Endothelial cell of umbilical vein (primary cell): ENCODE results near the gene CIROP. TPM values are rescaled to one million over a fixed set of nuclear protein-coding genes. Genes with fewer than 3 reads are reported as not detected.

Experiments used
- BruUV-seq: library from RNA; stranded (reverse); fragments of 400-500 nt; replicated peaks from 2 replicates; lab custom pipeline; 2021; lab: Mats Ljungman, UMichigan
- CTCF ChIA-PET: fragments of 300-600, 350-600 bp; sonication (Branson Sonifier 250); formaldehyde crosslinking; loops from one replicate; lab custom pipeline; 2021; ENCODE audit warnings: antibody characterized with exemption, inconsistent platforms; lab: Charles Lee
- POLR2A ChIA-PET: fragments of 300-600, 350-600 bp; sonication (Branson Sonifier 250); formaldehyde crosslinking; loops from one replicate; lab custom pipeline; 2021; ENCODE audit warnings: antibody characterized with exemption, inconsistent platforms; lab: Charles Lee
- DNase-seq: peaks from one replicate; pipeline ENCODE4 v3.0.0-alpha.2; 2011; ENCODE audit warnings: low read depth, low spot score
- FAIRE-seq: peaks from 2 replicates; lab custom pipeline; 2011; peaks lifted over from hg19 to GRCh38; lab: Jason Lieb, UNC
- H2AFZ ChIP-seq: 2 replicates; pipeline ENCODE4 v1.6.0; 2012; ENCODE audit warnings: low read depth, low read length, control low read depth, inconsistent platforms
- H3K27ac ChIP-seq: 2 replicates; pipeline ENCODE4 v1.5.1; 2011; ENCODE audit warnings: low read depth, mild to moderate bottlenecking, control low read depth, low read length, moderate library complexity; ENCODE audit not compliant: insufficient read depth
- H3K27me3 ChIP-seq, 2 experiments: 2 replicates each; pipeline versions ENCODE4 v1.6.0 to v1.6.1; 2011; ENCODE audit warnings: low read length in 2 of 2, mixed read lengths in 1 of 2; ENCODE audit not compliant: control insufficient read depth in 2 of 2, insufficient read depth in 2 of 2
- H3K36me3 ChIP-seq, 2 experiments: 2 replicates in 1 of 2; 3 replicates in 1 of 2; pipeline ENCODE4 v1.5.1; 2011; ENCODE audit warnings: low read length in 2 of 2, mild to moderate bottlenecking in 1 of 2, moderate library complexity in 1 of 2; ENCODE audit not compliant: control insufficient read depth in 2 of 2, insufficient read depth in 2 of 2; ENCODE audit errors: extremely low read depth in 1 of 2
- H3K4me1 ChIP-seq: 3 replicates; pipeline ENCODE4 v1.5.1; 2011; ENCODE audit warnings: mild to moderate bottlenecking, low read length; ENCODE audit not compliant: control insufficient read depth, insufficient read depth; ENCODE audit errors: extremely low read depth
- H3K4me2 ChIP-seq: 2 replicates; pipeline ENCODE4 v1.6.1; 2011; ENCODE audit warnings: low read length, control low read depth, mixed read lengths; ENCODE audit not compliant: insufficient read depth
- H3K4me3 ChIP-seq, 3 experiments: fragments of 200-600 bp in 1 of 3; sonication (generic), shearing (Covaris generic) in 1 of 3; replicated peaks in 1 of 3; 2 replicates each; pipeline ENCODE4 v1.5.1; 2011 to 2016; ENCODE audit warnings: control low read depth in 3 of 3, low read length in 3 of 3, mild to moderate bottlenecking in 2 of 3, inconsistent platforms in 1 of 3, low read depth in 1 of 3, moderate library complexity in 1 of 3; ENCODE audit not compliant: insufficient read depth in 1 of 3
- H3K79me2 ChIP-seq: 2 replicates; pipeline ENCODE4 v1.6.0; 2012; ENCODE audit warnings: low read length, inconsistent platforms; ENCODE audit not compliant: control insufficient read depth, insufficient read depth
- H3K9ac ChIP-seq: replicated peaks from 2 replicates; pipeline ENCODE3; 2011; ENCODE audit warnings: low read length, control low read depth; ENCODE audit not compliant: insufficient read depth; ENCODE audit errors: extremely low read depth
- H3K9me1 ChIP-seq: replicated peaks from 3 replicates; pipeline ENCODE4 v1.6.0; 2011; ENCODE audit warnings: mild to moderate bottlenecking, low read length; ENCODE audit not compliant: control insufficient read depth, insufficient read depth; ENCODE audit errors: extremely low read depth
- H3K9me3 ChIP-seq: replicated peaks from 2 replicates; pipeline ENCODE4 v1.5.1; 2012; ENCODE audit warnings: low read length, inconsistent platforms; ENCODE audit not compliant: control insufficient read depth, insufficient read depth
- H4K20me1 ChIP-seq: replicated peaks from 2 replicates; pipeline ENCODE3; 2011; ENCODE audit warnings: mild to moderate bottlenecking, low read length; ENCODE audit not compliant: control insufficient read depth, insufficient read depth; ENCODE audit errors: extremely low read depth
- EZH2 ChIP-seq: IDR thresholded peaks from 2 replicates; pipeline ENCODE4 v1.6.1; 2012; ENCODE audit warnings: borderline replicate concordance, low read depth, mild to moderate bottlenecking, moderate library complexity, low read length, inconsistent platforms; ENCODE audit not compliant: severe bottlenecking
- FOS ChIP-seq: IDR thresholded peaks from 2 replicates; pipeline ENCODE4 v1.6.1; 2011; ENCODE audit warnings: mild to moderate bottlenecking, low read length, moderate library complexity, borderline replicate concordance; ENCODE audit not compliant: insufficient read depth
- GATA2 ChIP-seq: IDR thresholded peaks from 2 replicates; pipeline ENCODE4 v1.7.0; 2011; ENCODE audit warnings: low read depth, mild to moderate bottlenecking, moderate library complexity, mixed read lengths, low read length; ENCODE audit not compliant: insufficient read length, insufficient read depth
- JUN ChIP-seq: IDR thresholded peaks from 2 replicates; pipeline ENCODE4 v1.6.1; 2011; ENCODE audit warnings: borderline replicate concordance, low read depth; ENCODE audit not compliant: insufficient read length, insufficient read depth
- MYC ChIP-seq: IDR thresholded peaks from one replicate; pipeline ENCODE4 v1.6.1; 2011; ENCODE audit warnings: mild to moderate bottlenecking, low read depth, low read length
- POLR2A ChIP-seq: IDR thresholded peaks from 2 replicates; pipeline ENCODE4 v1.6.1; 2012; ENCODE audit warnings: low read depth, mild to moderate bottlenecking, control low read depth, low read length
- POLR2AphosphoS5 ChIP-seq: IDR thresholded peaks from 2 replicates; pipeline ENCODE4 v1.6.1; 2012; ENCODE audit warnings: low read depth, mild to moderate bottlenecking, control low read depth, low read length, moderate library complexity; ENCODE audit not compliant: insufficient read depth
- dilution Hi-C: fragments of 300-500 bp; cut with MboI; formaldehyde crosslinking; loops from one replicate; pipeline ENCODE4 v1.15.0; 2019; ENCODE audit warnings: low sequenced_read_pairs; ENCODE audit not compliant: extremely low pct_ligation_motif_present
- intact Hi-C: fragments of 100-400 bp; cut with micrococcal nuclease; formaldehyde crosslinking; loops from one replicate; pipeline ENCODE4 v1.10.0; 2022
- polyA plus RNA-seq, 4 experiments: library from polyadenylated mRNA; depleted of rRNA in 3 of 4; stranded (reverse) in 3 of 4; unstranded in 1 of 4; fragments of >200 nt; gene quantifications; 2 replicates each; pipeline versions ENCODE4 v1.2.1 to v1.2.3, GENCODE V29; 2011 to 2012; ENCODE audit warnings: missing spikeins in 1 of 4
- total RNA-seq: library from RNA; stranded (reverse); gene quantifications from 2 replicates; pipeline ENCODE4 v1.2.3, GENCODE V29; 2021
- TF ChIP-seq, protein P1 (sequence below), 2 donors: IDR thresholded peaks; 1 replicate in 1 of 2; 2 replicates in 1 of 2; pipeline ENCODE4 v1.5.1; 2011; ENCODE audit warnings: low read length in 2 of 2, mild to moderate bottlenecking in 2 of 2, moderate library complexity in 2 of 2, control low read depth in 1 of 2, inconsistent platforms in 1 of 2, low read depth in 1 of 2; ENCODE audit not compliant: insufficient read depth in 1 of 2; ENCODE audit errors: extremely low read depth in 1 of 2
- TF ChIP-seq, protein P2 (sequence below): IDR thresholded peaks from 2 replicates; pipeline ENCODE4 v1.6.1; 2011; ENCODE audit not compliant: insufficient read depth, insufficient read length

CIROP gene
- total and polyA plus RNA-seq, 2 donors (not counting 3 experiments of a cell fraction or from before 2014, with no cell fraction given), result not detected

DNA sequence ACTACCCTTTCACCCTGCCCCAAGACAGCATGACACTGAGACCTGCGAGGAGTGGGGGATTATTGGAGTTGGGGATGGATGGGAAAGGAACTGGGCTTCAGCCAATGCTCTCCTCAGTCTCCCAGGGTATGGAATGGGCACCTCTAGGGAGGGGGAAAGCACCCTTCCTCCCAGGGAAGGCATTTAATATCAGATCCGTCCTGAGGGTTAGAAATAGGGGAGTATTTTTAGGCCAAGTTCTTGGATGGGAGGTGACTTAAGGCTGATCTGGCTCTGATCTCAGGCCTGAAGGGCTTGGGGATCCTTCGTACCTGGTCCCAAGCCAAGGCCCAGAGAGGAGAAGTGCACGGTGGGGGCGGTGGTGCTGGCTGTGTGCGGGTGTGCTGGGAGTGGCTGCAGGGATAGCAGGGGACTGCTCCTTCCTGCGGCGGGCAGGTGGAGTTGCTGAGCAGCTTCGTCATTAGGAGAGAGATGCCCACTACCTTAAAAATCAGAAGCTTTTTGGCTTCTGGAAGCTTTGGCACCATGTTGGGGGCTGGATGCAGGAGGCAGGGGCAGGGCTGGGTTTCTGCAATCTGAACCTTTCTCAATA, 21.2 kb upstream of the CIROP start:
- intact Hi-C loops (no loop called here), dilution Hi-C loops (no loop called here)
- DNase-seq (no peak), FAIRE-seq (no peak)
- TF ChIP-seq FOS (no peak), POLR2AphosphoS5 (no peak), GATA2 (no peak), POLR2A (no peak), MYC (no peak), JUN (no peak), EZH2 (no peak)
- TF ChIP-seq, protein P1, sequence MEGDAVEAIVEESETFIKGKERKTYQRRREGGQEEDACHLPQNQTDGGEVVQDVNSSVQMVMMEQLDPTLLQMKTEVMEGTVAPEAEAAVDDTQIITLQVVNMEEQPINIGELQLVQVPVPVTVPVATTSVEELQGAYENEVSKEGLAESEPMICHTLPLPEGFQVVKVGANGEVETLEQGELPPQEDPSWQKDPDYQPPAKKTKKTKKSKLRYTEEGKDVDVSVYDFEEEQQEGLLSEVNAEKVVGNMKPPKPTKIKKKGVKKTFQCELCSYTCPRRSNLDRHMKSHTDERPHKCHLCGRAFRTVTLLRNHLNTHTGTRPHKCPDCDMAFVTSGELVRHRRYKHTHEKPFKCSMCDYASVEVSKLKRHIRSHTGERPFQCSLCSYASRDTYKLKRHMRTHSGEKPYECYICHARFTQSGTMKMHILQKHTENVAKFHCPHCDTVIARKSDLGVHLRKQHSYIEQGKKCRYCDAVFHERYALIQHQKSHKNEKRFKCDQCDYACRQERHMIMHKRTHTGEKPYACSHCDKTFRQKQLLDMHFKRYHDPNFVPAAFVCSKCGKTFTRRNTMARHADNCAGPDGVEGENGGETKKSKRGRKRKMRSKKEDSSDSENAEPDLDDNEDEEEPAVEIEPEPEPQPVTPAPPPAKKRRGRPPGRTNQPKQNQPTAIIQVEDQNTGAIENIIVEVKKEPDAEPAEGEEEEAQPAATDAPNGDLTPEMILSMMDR (IDR thresholded peaks at IDR 0.05; ENCODE audit: extremely low read depth in 1 of 2, insufficient read depth in 1 of 2, low read depth in 1 of 2, low read length in 2 of 2), result no peak
- TF ChIP-seq, protein P2, sequence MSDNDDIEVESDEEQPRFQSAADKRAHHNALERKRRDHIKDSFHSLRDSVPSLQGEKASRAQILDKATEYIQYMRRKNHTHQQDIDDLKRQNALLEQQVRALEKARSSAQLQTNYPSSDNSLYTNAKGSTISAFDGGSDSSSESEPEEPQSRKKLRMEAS, result no peak
- Histone ChIP-seq H3K36me3 (no peaks in the 10 kb centered on the region), H4K20me1 (no peaks in the 10 kb centered on the region), H3K4me1 (peaks cover 43% of the 10 kb centered on the region), H3K9me3 (no peaks in the 10 kb centered on the region), H3K79me2 (no peaks in the 10 kb centered on the region), H3K4me2 (no peak overlapping the region), H2AFZ (no peak overlapping the region), H3K27ac (no peak overlapping the region), H3K27me3 (no peaks in the 10 kb centered on the region), H3K4me3 (no peak overlapping the region), H3K9me1 (no peaks in the 10 kb centered on the region), H3K9ac (no peak overlapping the region)
- BruUV-seq, result no TSS peak
- CTCF ChIA-PET, result interaction anchor here (0.6 to 14.5 kb wide), 2 partner anchors 53 to 1670 kb away, joined by 3 to 1289 read pairs; partner anchors contain the start of gene SLC7A8
- POLR2A ChIA-PET, result no interaction called here
